ENCODE data around the gene FAM222B.

DNA sequence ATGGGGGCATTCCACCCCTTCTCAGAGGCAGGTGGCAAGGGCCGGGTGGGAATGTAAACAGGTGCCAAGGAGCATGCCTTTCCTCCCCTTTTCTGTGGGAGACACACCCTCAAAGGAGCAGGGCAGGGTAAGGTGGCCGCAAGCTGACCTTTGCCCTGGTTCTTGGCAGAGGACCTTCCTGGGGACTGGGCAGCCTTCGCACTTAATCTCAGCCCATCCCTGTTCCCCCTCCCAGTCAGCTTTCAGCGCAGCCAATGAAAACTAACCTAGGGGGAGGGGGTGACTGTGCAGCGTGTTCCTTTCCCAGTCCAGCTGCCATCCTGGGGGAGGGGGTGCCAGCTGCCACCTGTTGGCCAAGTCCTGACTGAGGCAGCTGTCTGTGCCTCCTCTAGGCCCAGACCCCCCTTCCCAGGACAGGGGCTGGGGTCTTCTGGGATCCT is 96.0 kb downstream of the FAM222B start:
- TF ChIP-seq, protein P1, sequence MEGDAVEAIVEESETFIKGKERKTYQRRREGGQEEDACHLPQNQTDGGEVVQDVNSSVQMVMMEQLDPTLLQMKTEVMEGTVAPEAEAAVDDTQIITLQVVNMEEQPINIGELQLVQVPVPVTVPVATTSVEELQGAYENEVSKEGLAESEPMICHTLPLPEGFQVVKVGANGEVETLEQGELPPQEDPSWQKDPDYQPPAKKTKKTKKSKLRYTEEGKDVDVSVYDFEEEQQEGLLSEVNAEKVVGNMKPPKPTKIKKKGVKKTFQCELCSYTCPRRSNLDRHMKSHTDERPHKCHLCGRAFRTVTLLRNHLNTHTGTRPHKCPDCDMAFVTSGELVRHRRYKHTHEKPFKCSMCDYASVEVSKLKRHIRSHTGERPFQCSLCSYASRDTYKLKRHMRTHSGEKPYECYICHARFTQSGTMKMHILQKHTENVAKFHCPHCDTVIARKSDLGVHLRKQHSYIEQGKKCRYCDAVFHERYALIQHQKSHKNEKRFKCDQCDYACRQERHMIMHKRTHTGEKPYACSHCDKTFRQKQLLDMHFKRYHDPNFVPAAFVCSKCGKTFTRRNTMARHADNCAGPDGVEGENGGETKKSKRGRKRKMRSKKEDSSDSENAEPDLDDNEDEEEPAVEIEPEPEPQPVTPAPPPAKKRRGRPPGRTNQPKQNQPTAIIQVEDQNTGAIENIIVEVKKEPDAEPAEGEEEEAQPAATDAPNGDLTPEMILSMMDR (IDR thresholded peaks at IDR 0.05), result no peak
- TF ChIP-seq POLR2AphosphoS5 (IDR thresholded peaks at IDR 0.05) (no peak), POLR2A (IDR thresholded peaks at IDR 0.05) (no peak)
